ENCODE measurements around the gene ZNF205.
"Not testable (repeated sequence)": the region's sequence is repeated elsewhere in the genome, so short reads cannot be mapped to it uniquely, and the experiment has no call there.

ZNF205 gene

GRCh38 chr16:3127745-3128144 is 15.4 kb downstream of the ZNF205 start:
- intact Hi-C loops (cut with DNase I), result loop anchor here (2.0 kb wide), 1 partner anchor 69 kb away; no protein-coding TSS in a partner anchor
- DNase-seq, result no peak

GRCh38 chr16:3129137-3130131 is 17.0 kb downstream of the ZNF205 start:
- intact Hi-C loops (cut with DNase I), result loop anchor here (2.0 kb wide), 1 partner anchor 71 kb away; no protein-coding TSS in a partner anchor
- DNase-seq, result peak; percentile 52 to 96 (median 70)

GRCh38 chr16:3131755-3132377 is 19.5 kb downstream of the ZNF205 start:
- intact Hi-C loops (cut with DNase I), result no loop called here
- peak in 2 of 10 donors; percentile 44 to 69 for DNase-seq

- no peak for DNase-seq
- intact Hi-C loops (cut with DNase I), result no loop called here
These were observed 21.5 kb downstream of the ZNF205 start for GRCh38 chr16:3133844-3134243.

GRCh38 chr16:3134338-3135125 is 22.1 kb downstream of the ZNF205 start, which contains the start of gene ZNF213:
ZNF213 (plus strand) TSS chr16:3135029; CDS start chr16:3137281, 2,252 bp downstream.
- intact Hi-C loops (cut with DNase I), result no loop called here
- peak; percentile 90 to 99 (median 93) for DNase-seq

GRCh38 chr16:3135126-3135715 is 22.8 kb downstream of the ZNF205 start:
- intact Hi-C loops (cut with DNase I), result no loop called here

GRCh38 chr16:3137267-3137666 is 24.9 kb downstream of the ZNF205 start:
- DNase-seq, result peak in 3 of 10 donors; percentile 22 to 77 (median 72)
- intact Hi-C loops (cut with DNase I), result no loop called here

More at GRCh38 chr16:3135126-3135715, 22.8 kb downstream of the ZNF205 start:
- DNase-seq, result peak in 1 of 10 donors; percentile 87

GRCh38 chr16:3138342-3138741 is 26.0 kb downstream of the ZNF205 start:
- DNase-seq, result peak in 3 of 10 donors; percentile 59 to 63 (median 61)
- intact Hi-C loops (cut with DNase I), result no loop called here

GRCh38 chr16:3138823-3139426 is 26.5 kb downstream of the ZNF205 start:
- DNase-seq, result peak in 3 of 10 donors; percentile 27 to 75 (median 32)
- intact Hi-C loops (cut with DNase I), result no loop called here

- intact Hi-C loops (cut with DNase I), result not testable (repeated sequence)
- peak in 3 of 10 donors; percentile 8 to 35 (median 9) for DNase-seq
These were observed 27.2 kb downstream of the ZNF205 start for GRCh38 chr16:3139561-3139960.

- DNase-seq, result peak in 3 of 10 donors; percentile 59 to 75 (median 74)
- intact Hi-C loops (cut with DNase I), result no loop called here
These were observed 28.4 kb downstream of the ZNF205 start for GRCh38 chr16:3140603-3141427.

GRCh38 chr16:3141781-3142311 is 29.5 kb downstream of the ZNF205 start:
- intact Hi-C loops (cut with DNase I), result no loop called here
- DNase-seq, result peak in 3 of 10 donors; percentile 47 to 72 (median 66)

GRCh38 chr16:3142327-3142726 is 29.9 kb downstream of the ZNF205 start:
- intact Hi-C loops (cut with DNase I), result no loop called here
- peak in 1 of 10 donors; percentile 74 for DNase-seq

- peak in 2 of 10 donors; percentile 55 to 75 for DNase-seq
- intact Hi-C loops (cut with DNase I), result no loop called here
These were observed 30.4 kb downstream of the ZNF205 start for GRCh38 chr16:3142770-3143169.

- peak in 2 of 10 donors; percentile 49 to 71 for DNase-seq
- intact Hi-C loops (cut with DNase I), result no loop called here
These were observed 30.8 kb downstream of the ZNF205 start for GRCh38 chr16:3143189-3143588.

GRCh38 chr16:3143598-3144320 is 31.4 kb downstream of the ZNF205 start:
- intact Hi-C loops (cut with DNase I), result no loop called here
- peak in 3 of 10 donors; percentile 8 to 74 (median 65) for DNase-seq

GRCh38 chr16:3144321-3144983 is 32.1 kb downstream of the ZNF205 start:
- DNase-seq, result peak in 2 of 10 donors; percentile 49 to 67
- intact Hi-C loops (cut with DNase I), result no loop called here
